Measurements from ENCODE around the gene NPEPL1. TPM values are rescaled to one million over a fixed set of nuclear protein-coding genes. Genes with fewer than 3 reads are reported as not detected.

Gene NPEPL1
- total and polyA plus RNA-seq, 10 of the 15 experiments (the other 5 are each of a cell fraction or from before 2014, with no cell fraction given): 0.08 to 21.3 (median 10.2) TPM

- peak; percentile 77 to 94 for TF ChIP-seq SRF (IDR thresholded peaks at IDR 0.05; ENCODE audit: low read depth in 2 of 2, low read length in 2 of 2)
- TF ChIP-seq ZZZ3 (IDR thresholded peaks at IDR 0.05; ENCODE audit: control insufficient read depth, insufficient read length, low read depth): peak; percentile 81
- no peak for TF ChIP-seq ZNF622 (IDR thresholded peaks at IDR 0.05)
- peak; percentile 100 for TF ChIP-seq ZBTB11 (CRISPR knock-in tag; IDR thresholded peaks at IDR 0.05)
- TF ChIP-seq PAX8 (IDR thresholded peaks at IDR 0.05): no peak
- 0 out of 2 replicates have a peak, but pooled peaks have one; percentile 80 for TF ChIP-seq ASH2L (IDR thresholded peaks at IDR 0.05; ENCODE audit: borderline replicate concordance, low read depth)
- peak; percentile 94 for TF ChIP-seq STAT1 (conservative IDR thresholded peaks at IDR 0.05)
- no peak for TF ChIP-seq ATF3 (IDR thresholded peaks at IDR 0.05; ENCODE audit: borderline replicate concordance, extremely low read depth, low read depth, low read length)
- TF ChIP-seq CREB1 (IDR thresholded peaks at IDR 0.05; ENCODE audit: low read depth): peak; percentile 81
- peak; percentile 96 for TF ChIP-seq RCOR1 (conservative IDR thresholded peaks at IDR 0.05; ENCODE audit: low read depth, low read length)
- TF ChIP-seq BMI1 (IDR thresholded peaks at IDR 0.05; ENCODE audit: borderline replicate concordance): no peak
- TF ChIP-seq DPF2 (IDR thresholded peaks at IDR 0.05): peak; percentile 88
- TF ChIP-seq BRCA1 (IDR thresholded peaks at IDR 0.05; ENCODE audit: low read depth, low read length): peak; percentile 39; the same call in 1 of the 2 replicates
- TF ChIP-seq RUNX3 (IDR thresholded peaks at IDR 0.05; ENCODE audit: low read length): peak; percentile 82
- no peak; the same call in 1 of the 2 replicates for TF ChIP-seq CEBPZ (IDR thresholded peaks at IDR 0.05; ENCODE audit: low read depth, low read length)
- TF ChIP-seq FOS (IDR thresholded peaks at IDR 0.05; ENCODE audit: borderline replicate concordance, extremely low read depth, insufficient read length): no peak
- TF ChIP-seq ZBTB4 (CRISPR knock-in tag; IDR thresholded peaks at IDR 0.05): no peak
- TF ChIP-seq ESRRA (IDR thresholded peaks at IDR 0.05; ENCODE audit: low read length): peak; percentile 88
- no peak for TF ChIP-seq STAT3 (IDR thresholded peaks at IDR 0.05; ENCODE audit: low read depth, low read length)
These were observed 41.6 kb upstream of the NPEPL1 start, which contains the start of gene STX16 (continued) for GRCh38 chr20:58650776-58651558.

All from GM12878 (cell line).